ENCODE results near the gene RDH14.

- TF ChIP-seq POLR2A (IDR thresholded peaks at IDR 0.05) (no peak), CTCF (IDR thresholded peaks at IDR 0.05) (no peak)
These were observed 9.3 kb downstream of the RDH14 start for GRCh38 chr2:18551169-18551568.
